ENCODE data around the gene P3H1. TPM values are rescaled to one million over a fixed set of nuclear protein-coding genes. Genes with fewer than 3 reads are reported as not detected.

The P3H1 gene
- total and polyA plus RNA-seq, 2 of the 13 experiments (the other 11 are each of a cell fraction or from before 2014, with no cell fraction given) = 64.6 to 120 TPM

DNA sequence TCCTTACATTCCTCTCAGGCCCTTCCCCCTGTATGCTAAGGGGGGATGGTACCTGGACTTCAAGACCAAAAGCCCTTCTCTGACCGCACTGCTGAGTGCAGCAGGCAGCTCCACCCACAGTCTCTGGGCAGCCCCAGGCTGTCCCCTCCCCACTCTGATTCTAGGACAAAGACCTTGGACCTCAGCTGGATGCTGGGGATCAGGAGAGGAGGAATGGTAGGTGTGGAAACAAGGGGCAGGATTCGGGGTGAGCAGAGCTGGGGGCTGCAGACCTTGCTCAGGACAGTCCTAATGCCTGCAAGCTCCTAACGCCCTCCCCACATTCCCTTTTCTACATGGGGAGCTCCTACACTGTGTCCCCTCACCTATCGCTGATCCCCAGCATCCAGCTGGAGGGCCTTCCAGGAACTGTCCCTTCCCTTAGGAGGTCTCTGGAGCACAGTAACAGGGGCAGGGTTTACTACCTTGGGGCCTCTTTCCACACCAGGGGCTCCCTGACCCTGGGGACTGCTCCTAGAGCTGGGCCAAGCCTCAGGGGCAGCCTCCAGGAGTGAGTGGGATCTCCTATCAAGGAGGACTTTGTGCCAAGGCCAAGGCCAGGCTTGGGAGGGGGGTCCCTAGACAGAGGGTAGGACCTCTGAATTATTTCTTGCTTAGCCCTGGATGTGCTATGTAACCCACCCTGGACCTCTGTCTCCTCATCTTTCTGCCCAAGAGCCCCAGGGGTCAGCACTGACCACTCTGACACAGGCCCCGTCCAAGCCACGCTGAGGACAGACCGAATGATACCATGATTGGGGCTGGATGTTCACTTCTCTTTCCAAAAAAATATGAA lies 32.4 kb downstream of the P3H1 start (continued):
- TF ChIP-seq, protein P1, sequence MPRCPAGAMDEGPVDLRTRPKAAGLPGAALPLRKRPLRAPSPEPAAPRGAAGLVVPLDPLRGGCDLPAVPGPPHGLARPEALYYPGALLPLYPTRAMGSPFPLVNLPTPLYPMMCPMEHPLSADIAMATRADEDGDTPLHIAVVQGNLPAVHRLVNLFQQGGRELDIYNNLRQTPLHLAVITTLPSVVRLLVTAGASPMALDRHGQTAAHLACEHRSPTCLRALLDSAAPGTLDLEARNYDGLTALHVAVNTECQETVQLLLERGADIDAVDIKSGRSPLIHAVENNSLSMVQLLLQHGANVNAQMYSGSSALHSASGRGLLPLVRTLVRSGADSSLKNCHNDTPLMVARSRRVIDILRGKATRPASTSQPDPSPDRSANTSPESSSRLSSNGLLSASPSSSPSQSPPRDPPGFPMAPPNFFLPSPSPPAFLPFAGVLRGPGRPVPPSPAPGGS (CRISPR knock-in tag; IDR thresholded peaks at IDR 0.05) = no peak
- TF ChIP-seq, protein P2, sequence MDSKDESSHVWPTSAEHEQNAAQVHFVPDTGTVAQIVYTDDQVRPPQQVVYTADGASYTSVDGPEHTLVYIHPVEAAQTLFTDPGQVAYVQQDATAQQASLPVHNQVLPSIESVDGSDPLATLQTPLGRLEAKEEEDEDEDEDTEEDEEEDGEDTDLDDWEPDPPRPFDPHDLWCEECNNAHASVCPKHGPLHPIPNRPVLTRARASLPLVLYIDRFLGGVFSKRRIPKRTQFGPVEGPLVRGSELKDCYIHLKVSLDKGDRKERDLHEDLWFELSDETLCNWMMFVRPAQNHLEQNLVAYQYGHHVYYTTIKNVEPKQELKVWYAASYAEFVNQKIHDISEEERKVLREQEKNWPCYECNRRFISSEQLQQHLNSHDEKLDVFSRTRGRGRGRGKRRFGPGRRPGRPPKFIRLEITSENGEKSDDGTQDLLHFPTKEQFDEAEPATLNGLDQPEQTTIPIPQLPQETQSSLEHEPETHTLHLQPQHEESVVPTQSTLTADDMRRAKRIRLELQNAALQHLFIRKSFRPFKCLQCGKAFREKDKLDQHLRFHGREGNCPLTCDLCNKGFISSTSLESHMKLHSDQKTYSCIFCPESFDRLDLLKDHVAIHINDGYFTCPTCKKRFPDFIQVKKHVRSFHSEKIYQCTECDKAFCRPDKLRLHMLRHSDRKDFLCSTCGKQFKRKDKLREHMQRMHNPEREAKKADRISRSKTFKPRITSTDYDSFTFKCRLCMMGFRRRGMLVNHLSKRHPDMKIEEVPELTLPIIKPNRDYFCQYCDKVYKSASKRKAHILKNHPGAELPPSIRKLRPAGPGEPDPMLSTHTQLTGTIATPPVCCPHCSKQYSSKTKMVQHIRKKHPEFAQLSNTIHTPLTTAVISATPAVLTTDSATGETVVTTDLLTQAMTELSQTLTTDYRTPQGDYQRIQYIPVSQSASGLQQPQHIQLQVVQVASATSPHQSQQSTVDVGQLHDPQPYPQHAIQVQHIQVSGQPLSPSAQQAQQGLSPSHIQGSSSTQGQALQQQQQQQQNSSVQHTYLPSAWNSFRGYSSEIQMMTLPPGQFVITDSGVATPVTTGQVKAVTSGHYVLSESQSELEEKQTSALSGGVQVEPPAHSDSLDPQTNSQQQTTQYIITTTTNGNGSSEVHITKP (CRISPR knock-in tag; IDR thresholded peaks at IDR 0.05; ENCODE audit: low read depth) = no peak
- TF ChIP-seq MTA1 (CRISPR knock-in tag; IDR thresholded peaks at IDR 0.05; ENCODE audit: borderline replicate concordance) (0 out of 2 replicates have a peak, but pooled peaks have one; percentile 29), HNF4A (CRISPR knock-in tag; IDR thresholded peaks at IDR 0.05) (peak; percentile 51), TCF12 (IDR thresholded peaks at IDR 0.05) (no peak), TCF12 (CRISPR knock-in tag; IDR thresholded peaks at IDR 0.05) (no peak), SMAD9 (CRISPR knock-in tag; IDR thresholded peaks at IDR 0.05) (no peak), HNF4G (IDR thresholded peaks at IDR 0.05; ENCODE audit: borderline replicate concordance, low read depth, low read length) (0 out of 2 replicates have a peak, but pooled peaks have one; percentile 23), HNF4G (CRISPR knock-in tag; IDR thresholded peaks at IDR 0.05; ENCODE audit: borderline replicate concordance, low read depth) (no peak), FOXO1 (CRISPR knock-in tag; IDR thresholded peaks at IDR 0.05) (no peak), ZNF20 (CRISPR knock-in tag; IDR thresholded peaks at IDR 0.05) (no peak)
- TF ChIP-seq, protein P3, sequence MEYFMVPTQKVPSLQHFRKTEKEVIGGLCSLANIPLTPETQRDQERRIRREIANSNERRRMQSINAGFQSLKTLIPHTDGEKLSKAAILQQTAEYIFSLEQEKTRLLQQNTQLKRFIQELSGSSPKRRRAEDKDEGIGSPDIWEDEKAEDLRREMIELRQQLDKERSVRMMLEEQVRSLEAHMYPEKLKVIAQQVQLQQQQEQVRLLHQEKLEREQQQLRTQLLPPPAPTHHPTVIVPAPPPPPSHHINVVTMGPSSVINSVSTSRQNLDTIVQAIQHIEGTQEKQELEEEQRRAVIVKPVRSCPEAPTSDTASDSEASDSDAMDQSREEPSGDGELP (IDR thresholded peaks at IDR 0.05; ENCODE audit: borderline replicate concordance, low read depth) = peak; percentile 33; the same call in 1 of the 2 replicates
- TF ChIP-seq, protein P4, sequence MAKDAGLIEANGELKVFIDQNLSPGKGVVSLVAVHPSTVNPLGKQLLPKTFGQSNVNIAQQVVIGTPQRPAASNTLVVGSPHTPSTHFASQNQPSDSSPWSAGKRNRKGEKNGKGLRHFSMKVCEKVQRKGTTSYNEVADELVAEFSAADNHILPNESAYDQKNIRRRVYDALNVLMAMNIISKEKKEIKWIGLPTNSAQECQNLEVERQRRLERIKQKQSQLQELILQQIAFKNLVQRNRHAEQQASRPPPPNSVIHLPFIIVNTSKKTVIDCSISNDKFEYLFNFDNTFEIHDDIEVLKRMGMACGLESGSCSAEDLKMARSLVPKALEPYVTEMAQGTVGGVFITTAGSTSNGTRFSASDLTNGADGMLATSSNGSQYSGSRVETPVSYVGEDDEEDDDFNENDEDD (CRISPR knock-in tag; IDR thresholded peaks at IDR 0.05; ENCODE audit: borderline replicate concordance) = no peak

Measured in HepG2 (cell line).